DND-41 (cell line): ENCODE data around the gene CTXN2.

Experiments used
- ATAC-seq: fragments of 200-7000 bp; cut with Tn5 transposase; 3 replicates; pipeline ENCODE4 v1.9.1; 2021; ENCODE audit warnings: low read depth; ENCODE audit not compliant: insufficient read depth
- DNase-seq: peaks from one replicate; pipeline ENCODE4 v3.0.0-alpha.2; 2020
- H2AFZ ChIP-seq: 2 replicates; pipeline ENCODE4 v1.6.0; 2012; ENCODE audit warnings: low read depth, low read length
- H3K27ac ChIP-seq: 2 replicates; pipeline ENCODE4 v1.5.1; 2012; ENCODE audit warnings: low read length, inconsistent platforms
- H3K27me3 ChIP-seq: fragments of 200-600 bp; sonication (generic); 2 replicates; pipeline ENCODE4 v1.6.0; 2012; ENCODE audit warnings: low read length, mild to moderate bottlenecking, inconsistent platforms; ENCODE audit not compliant: insufficient read depth, poor library complexity
- H3K36me3 ChIP-seq: 2 replicates; pipeline ENCODE4 v1.5.1; 2012; ENCODE audit warnings: low read length, inconsistent platforms; ENCODE audit not compliant: insufficient read depth
- H3K4me1 ChIP-seq: 2 replicates; pipeline ENCODE4 v1.5.1; 2012; ENCODE audit warnings: mild to moderate bottlenecking, low read length; ENCODE audit not compliant: insufficient read depth
- H3K4me2 ChIP-seq: 2 replicates; pipeline ENCODE4 v1.6.0; 2012; ENCODE audit warnings: mild to moderate bottlenecking, moderate library complexity, low read length, inconsistent platforms; ENCODE audit not compliant: insufficient read depth
- H3K4me3 ChIP-seq, 2 experiments: fragments of 200-600 bp in 1 of 2; shearing (Covaris generic) in 1 of 2; 2 replicates each; pipeline ENCODE4 v1.5.1; 2012 to 2016; ENCODE audit warnings: inconsistent platforms in 2 of 2, low read length in 2 of 2, mild to moderate bottlenecking in 2 of 2, low read depth in 1 of 2, moderate library complexity in 1 of 2
- H3K79me2 ChIP-seq: 2 replicates; pipeline ENCODE4 v1.6.0; 2012; ENCODE audit warnings: low read length, inconsistent platforms; ENCODE audit not compliant: insufficient read depth
- H3K9ac ChIP-seq: 2 replicates; pipeline ENCODE4 v1.6.0; 2012; ENCODE audit warnings: low read depth, mild to moderate bottlenecking, inconsistent platforms, low read length, moderate library complexity
- H3K9me3 ChIP-seq: 2 replicates; pipeline ENCODE4 v1.5.1; 2012; ENCODE audit warnings: low read length, moderate library complexity, mild to moderate bottlenecking, inconsistent platforms; ENCODE audit not compliant: insufficient read depth, severe bottlenecking
- H4K20me1 ChIP-seq: 2 replicates; pipeline ENCODE4 v1.6.0; 2012; ENCODE audit warnings: low read length; ENCODE audit not compliant: insufficient read depth
- CTCF ChIP-seq: IDR thresholded peaks from 2 replicates; pipeline ENCODE4 v1.5.1; 2012; ENCODE audit warnings: borderline replicate concordance, low read length, moderate library complexity, mild to moderate bottlenecking; ENCODE audit not compliant: poor library complexity, severe bottlenecking; ENCODE audit errors: extremely low read depth
- EZH2 ChIP-seq: IDR thresholded peaks from 3 replicates; pipeline ENCODE4 v1.6.1; 2012; ENCODE audit warnings: borderline replicate concordance, low read depth, mild to moderate bottlenecking, moderate library complexity, low read length, inconsistent platforms; ENCODE audit not compliant: severe bottlenecking

CTXN2 gene

DNA sequence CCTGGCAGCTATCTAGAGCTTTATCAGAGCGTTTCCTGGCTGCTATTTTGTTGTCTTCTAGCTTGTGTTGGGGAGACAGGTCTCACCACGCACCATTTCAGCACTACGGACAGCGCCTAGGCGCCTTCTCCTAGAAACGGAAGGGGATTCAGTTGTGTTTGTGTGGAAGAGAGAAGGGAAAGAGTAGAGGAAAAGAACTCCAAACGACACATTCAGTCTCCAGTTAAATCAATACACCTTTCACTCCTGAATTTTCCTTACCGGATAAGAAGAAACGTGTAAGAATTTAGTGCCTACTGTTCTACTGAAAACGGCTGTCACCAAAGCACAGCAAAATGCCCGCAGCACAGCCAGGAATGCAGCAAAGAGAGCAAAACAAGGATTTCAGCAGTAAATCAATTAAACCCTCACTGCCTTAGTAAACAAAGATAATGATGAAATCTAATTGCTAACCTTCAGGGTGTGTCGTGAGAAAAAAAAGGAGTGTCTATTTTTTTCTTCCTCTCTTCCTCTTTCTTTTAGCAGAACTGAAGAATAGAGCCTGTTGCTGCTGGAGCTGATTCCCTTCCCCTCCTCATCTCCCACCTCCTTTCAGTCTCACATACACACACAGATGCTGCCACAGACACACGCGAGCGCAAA is 412 bp upstream of the CTXN2 start:
- TF ChIP-seq CTCF: no peak
- no peak for TF ChIP-seq EZH2
- Histone ChIP-seq H3K4me1 (no peaks in the 10 kb centered on the region), H3K9ac (no peak overlapping the region), H4K20me1 (no peaks in the 10 kb centered on the region), H3K27ac (no peak overlapping the region), H3K4me2 (no peak overlapping the region), H2AFZ (no peak overlapping the region), H3K27me3 (no peaks in the 10 kb centered on the region), H3K79me2 (no peaks in the 10 kb centered on the region), H3K9me3 (no peaks in the 10 kb centered on the region), H3K4me3 (no peak overlapping the region), H3K36me3 (no peaks in the 10 kb centered on the region)
- DNase-seq (peak; percentile 61), ATAC-seq (peak; percentile 58; the same call in 1 of the 3 replicates)

GRCh38 chr15:48202068-48202467 is 10.6 kb downstream of the CTXN2 start:
- no peak overlapping the region for H3K27ac ChIP-seq
- H3K9me3 ChIP-seq: no peaks in the 10 kb centered on the region
- no peaks in the 10 kb centered on the region for H3K4me1 ChIP-seq
- no peak for ATAC-seq
- H4K20me1 ChIP-seq: no peaks in the 10 kb centered on the region
- no peak overlapping the region for H3K9ac ChIP-seq
- H3K79me2 ChIP-seq: no peaks in the 10 kb centered on the region
- no peak for TF ChIP-seq EZH2
- no peak for TF ChIP-seq CTCF
- H2AFZ ChIP-seq: no peak overlapping the region
- no peaks in the 10 kb centered on the region for H3K36me3 ChIP-seq
- no peaks in the 10 kb centered on the region for H3K27me3 ChIP-seq
- DNase-seq: no peak
- no peak overlapping the region for H3K4me2 ChIP-seq
- no peak overlapping the region for H3K4me3 ChIP-seq

DNA sequence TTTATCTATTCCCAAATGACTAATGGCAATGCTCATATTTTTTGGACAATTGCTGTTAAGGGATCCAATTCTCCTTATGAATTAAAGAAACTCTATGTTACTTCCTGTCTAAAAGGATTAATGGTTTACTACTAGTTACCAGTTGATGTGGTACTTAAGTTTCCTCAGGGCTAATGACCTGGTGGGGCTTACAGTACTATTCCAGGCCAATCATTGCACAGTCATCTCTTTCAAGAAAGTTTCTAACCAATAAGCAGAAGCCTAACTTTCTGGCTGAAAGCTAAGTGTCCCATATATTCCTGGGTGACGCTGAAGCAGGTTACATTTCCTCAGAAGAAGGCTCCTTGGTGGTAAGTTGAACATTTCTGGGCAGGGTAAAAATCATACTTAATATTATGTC is 14.5 kb downstream of the CTXN2 start, which contains the start of gene SLC12A1:
Gene SLC12A1, plus strand, starts transcription at position 322 of the 400 bp plus-strand sequence. CDS start 1,418 bp downstream, outside the sequence.
- no peak within 1 kb of the TSS for H3K27ac ChIP-seq
- no peak within 1 kb of the TSS for H2AFZ ChIP-seq
- DNase-seq: no peak
- H3K27me3 ChIP-seq: no peaks in the 10 kb centered on the region
- no peaks in the 10 kb centered on the region for H3K36me3 ChIP-seq
- no peaks in the 10 kb centered on the region for H3K4me1 ChIP-seq
- H3K79me2 ChIP-seq: no peaks in the 10 kb centered on the region
- H4K20me1 ChIP-seq: no peaks in the 10 kb centered on the region
- no peak within 1 kb of the TSS for H3K9ac ChIP-seq
- no peak within 1 kb of the TSS for H3K4me3 ChIP-seq
- H3K4me2 ChIP-seq: no peak within 1 kb of the TSS
- ATAC-seq: no peak
- H3K9me3 ChIP-seq: no peaks in the 10 kb centered on the region
- no peak for TF ChIP-seq EZH2

DNA sequence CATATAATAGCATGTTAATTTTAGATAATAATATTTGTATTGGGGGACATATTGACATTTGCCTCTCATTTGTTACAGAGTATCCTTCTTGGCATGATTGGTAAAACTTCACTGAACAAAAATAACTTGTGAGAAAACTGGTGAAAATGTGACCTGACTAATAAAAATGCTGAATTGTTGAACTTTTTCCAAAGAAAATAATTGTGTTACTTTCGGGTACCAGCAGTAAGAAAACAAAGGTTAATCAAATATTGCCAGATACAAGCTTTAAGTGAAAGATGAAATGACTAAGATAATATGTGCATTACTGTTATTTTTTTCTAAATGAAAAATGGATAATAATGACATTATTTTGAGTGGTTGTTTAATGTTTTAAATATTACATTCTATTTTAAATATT is 29.8 kb downstream of the CTXN2 start:
- Histone ChIP-seq H3K4me1 (no peaks in the 10 kb centered on the region), H3K9ac (no peak overlapping the region), H3K4me3 (no peak overlapping the region), H2AFZ (no peak overlapping the region), H4K20me1 (no peaks in the 10 kb centered on the region), H3K4me2 (no peak overlapping the region), H3K27me3 (no peaks in the 10 kb centered on the region), H3K27ac (no peak overlapping the region), H3K36me3 (no peaks in the 10 kb centered on the region), H3K79me2 (no peaks in the 10 kb centered on the region), H3K9me3 (no peaks in the 10 kb centered on the region)
- TF ChIP-seq EZH2: no peak
- TF ChIP-seq CTCF: no peak
- DNase-seq: no peak
- ATAC-seq: no peak
